ENCODE measurements around the gene RNF181.

DNA sequence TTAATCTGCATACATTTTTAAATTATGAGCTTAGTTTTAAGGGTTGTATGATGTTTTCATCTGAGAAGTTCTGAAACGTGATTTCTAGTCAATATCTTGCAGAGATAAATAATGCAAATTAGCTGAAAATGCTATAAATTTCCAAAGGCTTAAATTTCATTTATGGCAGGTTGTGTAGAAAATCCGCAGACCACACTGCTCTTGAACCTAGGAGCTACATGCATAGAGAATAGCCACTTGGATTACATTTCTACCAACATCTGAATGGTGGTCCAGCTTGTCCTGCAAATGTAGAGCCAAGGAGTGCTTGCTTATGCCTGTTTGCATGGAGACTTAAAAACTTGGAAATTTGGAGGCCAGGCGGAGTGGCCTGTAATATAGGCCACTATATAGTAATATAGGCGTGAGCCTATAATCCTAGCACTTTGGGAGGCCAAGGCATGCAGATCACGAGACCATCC lies 49.7 kb upstream of the RNF181 start:
- TF ChIP-seq, protein P1, sequence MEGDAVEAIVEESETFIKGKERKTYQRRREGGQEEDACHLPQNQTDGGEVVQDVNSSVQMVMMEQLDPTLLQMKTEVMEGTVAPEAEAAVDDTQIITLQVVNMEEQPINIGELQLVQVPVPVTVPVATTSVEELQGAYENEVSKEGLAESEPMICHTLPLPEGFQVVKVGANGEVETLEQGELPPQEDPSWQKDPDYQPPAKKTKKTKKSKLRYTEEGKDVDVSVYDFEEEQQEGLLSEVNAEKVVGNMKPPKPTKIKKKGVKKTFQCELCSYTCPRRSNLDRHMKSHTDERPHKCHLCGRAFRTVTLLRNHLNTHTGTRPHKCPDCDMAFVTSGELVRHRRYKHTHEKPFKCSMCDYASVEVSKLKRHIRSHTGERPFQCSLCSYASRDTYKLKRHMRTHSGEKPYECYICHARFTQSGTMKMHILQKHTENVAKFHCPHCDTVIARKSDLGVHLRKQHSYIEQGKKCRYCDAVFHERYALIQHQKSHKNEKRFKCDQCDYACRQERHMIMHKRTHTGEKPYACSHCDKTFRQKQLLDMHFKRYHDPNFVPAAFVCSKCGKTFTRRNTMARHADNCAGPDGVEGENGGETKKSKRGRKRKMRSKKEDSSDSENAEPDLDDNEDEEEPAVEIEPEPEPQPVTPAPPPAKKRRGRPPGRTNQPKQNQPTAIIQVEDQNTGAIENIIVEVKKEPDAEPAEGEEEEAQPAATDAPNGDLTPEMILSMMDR (IDR thresholded peaks at IDR 0.05; ENCODE audit: low read length) = no peak
- no peak for TF ChIP-seq EZH2 (optimal IDR thresholded peaks at IDR 0.05; ENCODE audit: low read depth, low read length)
- no peak for TF ChIP-seq EZH2phosphoT487 (IDR thresholded peaks at IDR 0.05; ENCODE audit: low read length)

All from MM.1S (cell line).